GM12873 (cell line): ENCODE data around the gene ANKRD34A.

ENCODE experiments used
- CTCF ChIP-seq: IDR thresholded peaks from 2 replicates; pipeline ENCODE4 v1.5.1; 2012; ENCODE audit warnings: low read depth, mild to moderate bottlenecking, moderate library complexity, low read length, control low read depth; ENCODE audit not compliant: insufficient read depth; ENCODE audit errors: missing control alignments

ANKRD34A gene

GRCh38 chr1:145949219-145949618 is 15.2 kb downstream of the ANKRD34A start:
- no peak for TF ChIP-seq CTCF

GRCh38 chr1:145947551-145947950 is 16.8 kb downstream of the ANKRD34A start:
- no peak for TF ChIP-seq CTCF

- TF ChIP-seq CTCF = no peak
Observed at GRCh38 chr1:145946477-145946986, 17.8 kb downstream of the ANKRD34A start.

GRCh38 chr1:145944532-145944931 is 19.8 kb downstream of the ANKRD34A start:
- no peak for TF ChIP-seq CTCF

GRCh38 chr1:145942871-145943270 is 21.5 kb downstream of the ANKRD34A start:
- TF ChIP-seq CTCF = no peak

- no peak for TF ChIP-seq CTCF
Observed at GRCh38 chr1:145942405-145942804, 22.0 kb downstream of the ANKRD34A start.

GRCh38 chr1:145937436-145937835 is 26.9 kb downstream of the ANKRD34A start:
- TF ChIP-seq CTCF = no peak
